GM10266 (cell line): Measurements from ENCODE around the gene ARID3B.
A peak's percentile ranks its signal among the peaks of the same experiment; 100 is the strongest.

Experiments used
- DNase-seq: peaks from one replicate; pipeline ENCODE4 v3.0.0; 2012; ENCODE audit errors: extremely low spot score
- TF ChIP-seq, protein P1 (sequence below): IDR thresholded peaks from 2 replicates; pipeline ENCODE4 v1.5.1; 2012; ENCODE audit warnings: mild to moderate bottlenecking, low read depth; ENCODE audit not compliant: control insufficient read depth, insufficient read depth; ENCODE audit errors: missing control alignments

The ARID3B gene

DNA sequence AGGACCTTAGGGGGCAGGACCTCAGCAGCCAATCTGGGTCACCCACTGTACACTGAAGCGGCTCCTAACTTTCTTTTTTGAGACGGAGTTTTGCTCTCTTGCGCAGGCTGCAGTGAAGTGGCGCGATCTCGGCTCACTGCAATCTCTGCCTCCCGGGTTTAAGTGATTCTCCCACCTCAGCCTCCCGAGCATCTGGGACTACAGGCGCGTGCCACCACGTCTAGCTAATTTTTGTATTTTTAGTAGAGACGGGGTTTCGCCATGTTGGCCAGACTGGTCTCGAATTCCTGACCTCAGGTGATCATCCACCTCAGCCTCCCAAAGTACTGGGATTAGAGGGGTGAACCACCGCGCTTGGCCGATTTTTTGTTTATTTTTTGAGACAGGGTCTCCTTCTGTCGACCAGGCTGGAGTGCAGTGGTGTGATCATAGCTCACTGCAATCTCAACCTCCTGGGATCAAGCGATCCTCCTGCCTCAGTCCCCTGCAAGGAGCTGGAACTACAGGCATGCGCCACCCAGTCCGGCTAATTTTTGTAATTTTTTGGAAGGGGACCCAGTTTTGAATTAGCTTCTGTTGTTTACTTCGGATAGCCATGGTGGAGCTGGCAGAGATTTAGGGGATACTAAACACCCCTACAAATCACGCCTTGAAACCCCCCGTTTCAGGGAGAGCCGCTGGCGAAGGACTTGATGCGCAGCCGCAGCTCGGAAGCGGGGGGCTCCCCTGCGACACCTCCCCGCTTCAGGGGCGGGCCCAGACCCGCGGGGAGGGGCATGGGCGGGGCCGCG, 73.1 kb downstream of the ARID3B start:
- no peak for DNase-seq
- TF ChIP-seq, protein P1, sequence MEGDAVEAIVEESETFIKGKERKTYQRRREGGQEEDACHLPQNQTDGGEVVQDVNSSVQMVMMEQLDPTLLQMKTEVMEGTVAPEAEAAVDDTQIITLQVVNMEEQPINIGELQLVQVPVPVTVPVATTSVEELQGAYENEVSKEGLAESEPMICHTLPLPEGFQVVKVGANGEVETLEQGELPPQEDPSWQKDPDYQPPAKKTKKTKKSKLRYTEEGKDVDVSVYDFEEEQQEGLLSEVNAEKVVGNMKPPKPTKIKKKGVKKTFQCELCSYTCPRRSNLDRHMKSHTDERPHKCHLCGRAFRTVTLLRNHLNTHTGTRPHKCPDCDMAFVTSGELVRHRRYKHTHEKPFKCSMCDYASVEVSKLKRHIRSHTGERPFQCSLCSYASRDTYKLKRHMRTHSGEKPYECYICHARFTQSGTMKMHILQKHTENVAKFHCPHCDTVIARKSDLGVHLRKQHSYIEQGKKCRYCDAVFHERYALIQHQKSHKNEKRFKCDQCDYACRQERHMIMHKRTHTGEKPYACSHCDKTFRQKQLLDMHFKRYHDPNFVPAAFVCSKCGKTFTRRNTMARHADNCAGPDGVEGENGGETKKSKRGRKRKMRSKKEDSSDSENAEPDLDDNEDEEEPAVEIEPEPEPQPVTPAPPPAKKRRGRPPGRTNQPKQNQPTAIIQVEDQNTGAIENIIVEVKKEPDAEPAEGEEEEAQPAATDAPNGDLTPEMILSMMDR: no peak

DNA sequence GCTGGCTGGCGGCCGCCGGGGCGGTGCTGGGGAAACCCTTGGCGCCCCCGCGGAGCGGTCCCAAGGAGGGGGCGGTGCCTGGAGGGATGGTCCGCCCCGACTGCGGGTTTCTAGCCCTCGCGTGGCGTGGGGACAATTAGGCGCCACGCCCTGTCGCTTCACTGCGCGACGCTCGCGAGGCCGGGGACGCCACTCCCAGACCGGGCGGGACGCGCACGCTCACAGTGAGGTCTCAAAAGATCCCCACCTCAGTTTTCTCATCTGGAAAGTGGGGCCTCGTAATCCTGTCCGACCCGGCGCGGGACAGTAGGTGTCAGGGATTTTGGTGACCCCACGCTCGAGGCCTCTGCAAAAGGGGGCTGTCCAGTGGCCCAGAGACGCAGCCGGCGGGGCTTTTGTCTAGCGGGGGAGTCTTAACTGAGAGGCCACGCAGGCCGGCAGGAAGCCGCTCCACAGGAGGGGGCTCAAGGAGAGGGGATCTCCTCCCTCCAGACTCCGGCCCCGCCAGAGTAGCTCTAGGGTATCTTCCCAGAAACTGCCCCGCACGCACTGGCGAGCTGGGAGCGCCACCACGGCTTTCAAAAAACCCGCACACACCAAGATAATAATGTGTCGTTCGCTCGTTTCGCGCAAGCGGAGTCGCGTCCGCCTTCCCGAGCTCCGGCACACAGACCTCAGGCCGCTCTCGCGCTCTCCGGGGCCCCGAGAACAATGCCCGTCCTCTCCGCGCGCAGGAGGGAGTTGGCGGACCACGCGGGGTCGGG, 73.9 kb downstream of the ARID3B start:
- TF ChIP-seq, protein P1: no peak
- peak; percentile 98 for DNase-seq

- TF ChIP-seq, protein P1: no peak
- peak; percentile 99 for DNase-seq
Measured at GRCh38 chr15:74615508-74616365, 74.7 kb downstream of the ARID3B start, which contains the start of gene CLK3. Gene CLK3 (plus strand): TSS chr15:74615836. CDS start chr15:74619197, 3,361 bp downstream.

DNA sequence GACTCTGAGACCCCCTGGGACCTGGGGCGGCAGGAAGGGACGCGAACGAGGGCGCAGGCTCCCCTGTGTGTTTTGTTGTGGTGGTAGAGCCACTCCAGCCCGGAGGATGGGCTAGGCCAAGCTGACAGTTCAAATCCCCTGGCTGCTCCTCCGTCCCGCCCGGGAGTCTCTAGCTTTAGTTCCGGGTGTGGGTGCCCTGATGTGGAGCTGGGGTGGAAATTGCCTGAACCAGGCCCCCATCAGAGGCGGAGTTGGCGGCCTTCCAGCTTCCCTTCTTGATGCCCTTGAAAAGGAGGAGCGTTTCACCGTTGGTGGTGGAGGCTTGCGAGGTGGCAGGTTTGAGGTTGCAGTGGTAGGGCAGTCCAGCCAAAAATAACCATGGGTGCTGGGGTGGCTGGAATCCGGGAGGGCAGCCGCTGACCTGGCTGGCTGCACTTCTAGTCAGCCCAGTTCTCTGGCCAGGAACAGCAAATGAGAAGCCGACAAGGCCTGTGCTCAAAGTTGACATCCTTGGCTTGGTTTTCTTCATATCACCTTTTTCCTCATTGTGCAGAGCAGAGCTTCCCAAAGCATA, 75.4 kb downstream of the ARID3B start:
- DNase-seq: peak; percentile 62
- TF ChIP-seq, protein P1: no peak

DNA sequence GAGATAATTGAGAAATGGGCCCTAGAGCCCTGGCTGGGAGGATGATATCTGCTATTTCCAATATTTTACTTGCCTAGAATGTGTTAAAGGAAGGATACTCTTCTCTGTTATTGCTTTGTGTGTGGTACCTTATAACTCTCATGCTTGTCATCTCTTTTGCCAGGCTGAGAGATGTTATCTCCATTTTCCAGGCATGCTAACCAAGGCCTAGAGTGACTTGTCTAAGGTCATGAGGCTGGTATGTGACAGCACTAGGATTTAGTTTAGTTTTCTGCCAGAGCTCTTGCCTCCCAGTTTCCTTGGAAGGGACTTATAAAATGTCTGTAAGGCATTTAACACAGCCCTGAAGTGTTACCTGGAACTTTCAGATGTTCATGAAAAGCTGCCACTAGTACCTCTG, 76.0 kb downstream of the ARID3B start:
- TF ChIP-seq, protein P1: no peak

GRCh38 chr15:74618841-74619596, 78.0 kb downstream of the ARID3B start:
- TF ChIP-seq, protein P1: no peak

More for the DNA sequence above, 76.0 kb downstream of the ARID3B start:
- DNase-seq: no peak

More at GRCh38 chr15:74618841-74619596, 78.0 kb downstream of the ARID3B start:
- no peak for DNase-seq
